ENCODE measurements around the gene PRDM1.
A peak's percentile ranks its signal among the peaks of the same experiment; 100 is the strongest.

The PRDM1 gene

DNA sequence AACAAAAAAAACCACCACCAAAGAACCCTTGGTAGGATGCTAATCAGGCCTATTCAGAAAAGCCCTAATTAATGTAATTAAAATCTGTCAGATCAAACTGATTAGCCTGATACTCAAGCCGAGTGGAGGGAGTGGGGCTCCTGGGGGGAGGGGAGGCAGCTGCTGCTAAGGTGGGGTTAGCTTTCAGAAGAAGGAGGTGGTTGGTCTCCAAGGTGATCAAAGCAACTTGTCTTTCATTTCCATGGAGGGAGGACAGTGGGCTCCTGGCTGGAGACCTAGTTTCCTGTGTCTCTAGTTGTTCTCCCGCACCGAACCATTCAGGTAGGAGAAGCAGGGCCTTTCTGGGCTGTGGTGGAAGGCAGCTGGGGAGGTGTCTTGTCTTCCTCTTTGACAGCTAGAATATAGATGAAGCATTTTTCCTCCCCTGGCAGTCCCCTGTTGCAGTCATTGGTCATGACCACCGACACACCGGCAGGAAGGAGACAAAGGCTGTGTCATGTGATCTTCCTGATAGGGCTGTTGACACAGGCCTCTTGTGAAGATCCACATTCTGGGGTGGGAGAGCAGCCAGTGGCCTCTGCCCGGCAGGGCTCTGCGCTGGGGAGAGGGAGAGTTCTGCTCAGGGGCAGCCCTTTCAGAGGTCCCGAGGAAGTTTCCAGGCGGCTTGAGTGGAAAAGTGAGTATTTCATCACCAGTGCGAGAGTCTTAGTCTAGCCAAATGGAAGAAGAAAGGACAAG is 39.9 kb upstream of the PRDM1 start:
- Histone ChIP-seq H3K4me3 (ENCODE audit: low read depth, low read length) (peak overlapping the region; percentile 41), H3K27me3 (ENCODE audit: insufficient read depth, low read depth, severe bottlenecking) (no peaks in the 10 kb centered on the region), H3K27ac (peak overlapping the region; percentile 65), H3K36me3 (no peaks in the 10 kb centered on the region; the same call in 1 of the 2 replicates), H3K9me3 (ENCODE audit: severe bottlenecking) (no peaks in the 10 kb centered on the region)
- DNase-seq = peak; percentile 55
- TF ChIP-seq CTCF (IDR thresholded peaks at IDR 0.05; ENCODE audit: low read depth, low read length) = no peak

- Histone ChIP-seq H3K36me3 (no peaks in the 10 kb centered on the region; the same call in 1 of the 2 replicates), H3K27ac (peak overlapping the region; percentile 65), H3K9me3 (ENCODE audit: severe bottlenecking) (no peaks in the 10 kb centered on the region), H3K4me3 (ENCODE audit: low read depth, low read length) (peak overlapping the region; percentile 41), H3K27me3 (ENCODE audit: insufficient read depth, low read depth, severe bottlenecking) (no peaks in the 10 kb centered on the region)
- TF ChIP-seq CTCF (IDR thresholded peaks at IDR 0.05; ENCODE audit: low read depth, low read length) = no peak
- no peak for DNase-seq
Observed at GRCh38 chr6:106046854-106047200, 39.3 kb upstream of the PRDM1 start.

DNA sequence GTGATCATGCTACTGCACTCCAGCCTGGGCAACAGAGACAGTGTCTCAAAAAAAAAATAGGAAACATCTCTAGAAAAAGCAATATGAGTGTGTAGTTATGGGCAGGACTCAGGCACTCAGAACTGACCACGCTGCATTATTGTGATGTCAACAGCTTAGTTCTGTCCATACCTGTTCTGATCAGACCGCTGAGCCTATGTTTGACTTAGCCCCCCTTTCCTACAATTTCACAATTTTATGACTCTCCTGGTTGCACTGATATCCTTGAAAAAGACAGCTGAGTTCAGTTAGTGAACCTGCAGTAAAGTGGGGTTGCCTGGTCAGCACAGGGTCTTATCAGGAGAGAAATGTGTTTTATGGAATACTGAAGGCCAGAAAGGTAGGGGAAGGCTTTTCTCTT is 37.8 kb upstream of the PRDM1 start:
- Histone ChIP-seq H3K27ac (peak overlapping the region; percentile 35; the same call in 1 of the 2 replicates), H3K36me3 (no peaks in the 10 kb centered on the region; the same call in 1 of the 2 replicates), H3K27me3 (ENCODE audit: insufficient read depth, low read depth, severe bottlenecking) (no peaks in the 10 kb centered on the region), H3K4me3 (ENCODE audit: low read depth, low read length) (peak overlapping the region; percentile 41), H3K9me3 (ENCODE audit: severe bottlenecking) (no peaks in the 10 kb centered on the region)
- no peak for DNase-seq
- TF ChIP-seq CTCF (IDR thresholded peaks at IDR 0.05; ENCODE audit: low read depth, low read length) = no peak

- Histone ChIP-seq H3K9me3 (ENCODE audit: severe bottlenecking) (no peaks in the 10 kb centered on the region), H3K4me3 (ENCODE audit: low read depth, low read length) (no peak overlapping the region), H3K27ac (no peak overlapping the region), H3K36me3 (no peaks in the 10 kb centered on the region; the same call in 1 of the 2 replicates), H3K27me3 (ENCODE audit: insufficient read depth, low read depth, severe bottlenecking) (no peaks in the 10 kb centered on the region)
- DNase-seq = no peak
- TF ChIP-seq CTCF (IDR thresholded peaks at IDR 0.05; ENCODE audit: low read depth, low read length) = no peak
Observed at GRCh38 chr6:106050538-106050937, 35.6 kb upstream of the PRDM1 start.

DNA sequence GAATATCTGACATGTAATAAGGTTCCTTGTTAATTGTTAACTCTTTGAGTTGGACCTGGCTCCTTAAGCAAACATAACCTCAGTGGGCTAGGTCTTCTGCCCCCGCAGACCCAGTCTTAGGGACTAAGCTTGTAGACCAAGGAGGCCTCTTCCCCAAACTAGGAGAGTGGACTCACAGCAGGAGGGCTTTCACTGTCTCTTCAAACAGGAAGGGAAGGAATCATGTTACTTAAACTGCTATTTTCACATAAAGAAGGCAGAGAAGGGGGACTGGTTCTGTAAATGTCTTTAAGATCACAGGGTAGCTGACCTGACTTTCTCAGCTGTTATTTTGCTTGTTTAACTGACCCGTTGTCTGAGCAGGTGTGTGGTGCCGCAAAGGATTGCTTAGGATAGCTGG is 34.9 kb upstream of the PRDM1 start:
- Histone ChIP-seq H3K36me3 (no peaks in the 10 kb centered on the region; the same call in 1 of the 2 replicates), H3K4me3 (ENCODE audit: low read depth, low read length) (no peak overlapping the region), H3K27me3 (ENCODE audit: insufficient read depth, low read depth, severe bottlenecking) (no peaks in the 10 kb centered on the region), H3K9me3 (ENCODE audit: severe bottlenecking) (no peaks in the 10 kb centered on the region), H3K27ac (peak overlapping the region; percentile 25)
- no peak for DNase-seq
- TF ChIP-seq CTCF (IDR thresholded peaks at IDR 0.05; ENCODE audit: low read depth, low read length) = no peak

Measured in WERI-Rb-1 (cell line).